HS-27A (cell line): ENCODE results near the gene ATP23.

Source experiments
- DNase-seq: peaks from one replicate; pipeline ENCODE4 v3.0.0-alpha.2; 2012; ENCODE audit warnings: low read depth, missing footprints

The ATP23 gene

GRCh38 chr12:57983146-57983857 is 41.9 kb downstream of the ATP23 start:
- DNase-seq, result peak; percentile 34

DNA sequence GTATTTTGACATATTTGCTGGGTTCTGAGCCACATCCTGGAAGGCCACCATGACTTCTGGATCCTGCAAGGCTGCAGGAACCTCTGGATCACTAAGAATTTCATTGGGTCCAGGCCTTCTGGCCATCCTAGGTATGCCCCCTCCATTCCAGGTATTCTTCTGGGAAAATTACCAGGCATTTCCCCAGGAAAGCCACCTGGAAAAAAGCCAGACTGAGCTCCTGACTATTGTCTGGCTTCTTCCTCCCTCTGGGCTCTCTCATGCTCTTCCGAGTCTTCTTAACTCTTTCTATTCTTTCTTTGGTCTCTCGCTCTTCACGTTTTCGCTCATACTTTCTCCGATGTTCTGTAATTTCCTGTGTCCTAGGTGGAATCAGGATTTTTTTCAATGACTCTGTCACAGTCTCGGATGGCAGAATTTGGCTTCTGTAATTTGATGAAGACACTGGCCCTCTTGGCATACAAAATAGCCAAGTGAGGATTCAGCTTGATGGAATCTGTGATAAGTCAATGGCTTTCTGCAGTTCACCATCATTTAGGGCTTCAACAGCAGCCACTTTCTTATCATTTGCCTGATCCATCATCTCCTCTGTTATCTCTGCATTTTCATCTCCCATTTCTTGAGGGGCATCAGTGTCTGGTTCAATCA is 42.6 kb downstream of the ATP23 start:
- DNase-seq, result peak; percentile 3

DNA sequence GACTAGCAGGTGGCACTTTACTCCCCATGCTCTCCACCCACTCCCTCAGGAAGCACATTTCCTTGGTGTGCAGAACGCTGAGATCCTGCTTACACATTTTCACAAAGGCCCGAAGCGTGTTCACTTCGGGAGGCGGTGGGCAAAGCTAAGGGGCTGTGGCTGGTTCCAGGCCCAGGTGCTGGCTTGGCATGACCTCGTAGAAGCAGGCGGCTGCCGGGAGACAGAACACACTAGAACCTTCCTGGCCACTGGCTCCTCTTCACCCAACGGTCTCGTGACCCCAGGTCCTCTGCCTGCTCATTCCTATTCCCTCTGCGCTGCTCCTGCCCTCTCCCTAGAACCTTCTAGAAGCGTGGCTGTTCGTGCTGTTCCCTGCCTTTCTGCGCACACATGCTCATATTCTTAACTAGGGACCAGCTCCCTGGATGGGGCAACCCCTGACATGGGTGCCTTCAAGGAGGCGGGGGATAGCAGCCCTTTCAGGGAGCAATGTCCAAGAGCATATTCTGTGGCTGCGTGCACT is 43.3 kb downstream of the ATP23 start:
- no peak for DNase-seq

GRCh38 chr12:57985685-57986084 is 44.3 kb downstream of the ATP23 start:
- no peak for DNase-seq

- DNase-seq, result no peak
Observed at GRCh38 chr12:57989838-57990237, 48.5 kb downstream of the ATP23 start.

- DNase-seq, result no peak
Observed at GRCh38 chr12:57990241-57990883, 49.0 kb downstream of the ATP23 start.

GRCh38 chr12:57992001-57992400 is 50.6 kb downstream of the ATP23 start:
- no peak for DNase-seq

GRCh38 chr12:57993030-57993429 is 51.7 kb downstream of the ATP23 start:
- no peak for DNase-seq

- DNase-seq, result no peak
Observed at GRCh38 chr12:57993834-57994233, 52.5 kb downstream of the ATP23 start.

- DNase-seq, result no peak
Observed at GRCh38 chr12:57996520-57996919, 55.2 kb downstream of the ATP23 start.

GRCh38 chr12:57998251-57998650 is 56.9 kb downstream of the ATP23 start:
- DNase-seq, result no peak

DNA sequence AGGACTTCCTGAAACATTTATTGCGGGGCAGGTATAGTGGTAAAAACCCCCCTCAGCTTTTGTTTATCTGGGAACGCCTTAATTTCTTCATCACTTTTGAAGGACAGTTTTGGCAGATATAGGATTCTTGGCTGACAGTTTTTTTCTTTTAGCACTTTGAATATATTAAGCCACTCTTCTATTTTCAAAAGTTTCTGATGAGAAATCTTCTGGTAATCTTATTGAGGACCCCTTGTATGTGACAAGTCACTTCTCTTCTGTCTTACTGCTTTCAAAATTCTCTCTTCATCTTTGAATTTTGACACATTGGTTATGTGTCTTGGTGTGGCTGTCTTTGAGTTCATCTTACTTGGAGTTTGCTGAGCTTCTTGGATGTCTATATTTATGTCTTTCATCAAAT is 59.1 kb downstream of the ATP23 start:
- no peak for DNase-seq

DNA sequence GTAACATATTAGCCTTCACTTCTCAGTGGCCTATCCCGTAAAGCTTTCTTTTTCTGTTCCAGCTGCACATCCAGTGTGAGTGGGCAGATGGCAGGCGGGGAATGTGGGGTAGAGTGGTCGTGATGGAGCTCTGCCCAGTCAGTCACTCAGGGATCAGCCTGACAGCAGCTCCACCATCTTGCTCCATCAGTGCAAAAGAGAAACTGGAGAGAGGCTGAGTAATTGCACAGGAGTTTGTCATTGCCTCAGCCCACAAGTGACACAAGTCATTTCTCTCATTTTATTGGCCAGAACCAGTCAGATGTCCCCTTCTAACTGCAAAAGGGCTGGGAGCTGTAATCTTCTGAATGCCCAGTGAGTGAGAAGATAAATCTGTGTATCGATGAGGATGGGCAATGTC is 66.5 kb downstream of the ATP23 start:
- no peak for DNase-seq

GRCh38 chr12:58008634-58009033 is 67.3 kb downstream of the ATP23 start:
- no peak for DNase-seq
